CD4-positive, alpha-beta T cell treated with Interleukin-17A for 1 hour (primary cell): ENCODE results near the gene SLC6A6.
"Not testable (repeated sequence)": the region's sequence is repeated elsewhere in the genome, so short reads cannot be mapped to it uniquely, and the experiment has no call there.

Source experiments
- DNase-seq: peaks from one replicate; pipeline ENCODE4 v3.0.0-alpha.2; 2020

Gene SLC6A6

DNA sequence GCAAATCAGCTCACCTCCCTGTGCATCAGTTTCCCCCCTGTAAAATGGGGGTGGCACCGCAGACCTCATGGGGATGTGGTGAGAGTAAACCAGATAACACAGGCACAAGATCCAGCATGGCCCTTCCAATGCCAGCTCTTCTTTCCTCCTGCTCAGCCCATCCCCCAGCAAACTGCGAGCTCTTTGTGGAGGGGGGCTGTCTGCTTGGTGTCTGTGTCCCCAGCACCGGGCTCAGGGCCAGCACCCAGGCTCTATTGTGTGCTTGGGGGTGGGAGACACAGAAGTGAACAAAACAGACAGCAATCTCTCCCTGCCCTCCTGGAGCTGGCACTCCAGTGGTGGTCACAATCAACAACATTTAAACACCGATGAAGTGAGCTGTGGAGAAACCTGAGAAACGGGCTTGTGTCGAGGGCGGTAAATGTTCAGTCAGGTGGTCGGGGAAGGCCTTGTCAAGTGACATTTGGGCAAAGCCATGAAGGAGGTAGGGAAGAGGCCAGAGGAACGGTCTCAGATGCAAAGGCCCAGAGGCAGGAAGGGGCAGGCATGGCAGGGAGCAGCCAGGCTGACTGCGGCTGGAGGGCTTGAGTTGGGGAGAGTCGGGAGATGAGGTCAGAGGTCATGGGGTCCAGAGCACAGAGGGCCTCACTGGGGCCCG is 109.3 kb downstream of the SLC6A6 start:
- no peak for DNase-seq

DNA sequence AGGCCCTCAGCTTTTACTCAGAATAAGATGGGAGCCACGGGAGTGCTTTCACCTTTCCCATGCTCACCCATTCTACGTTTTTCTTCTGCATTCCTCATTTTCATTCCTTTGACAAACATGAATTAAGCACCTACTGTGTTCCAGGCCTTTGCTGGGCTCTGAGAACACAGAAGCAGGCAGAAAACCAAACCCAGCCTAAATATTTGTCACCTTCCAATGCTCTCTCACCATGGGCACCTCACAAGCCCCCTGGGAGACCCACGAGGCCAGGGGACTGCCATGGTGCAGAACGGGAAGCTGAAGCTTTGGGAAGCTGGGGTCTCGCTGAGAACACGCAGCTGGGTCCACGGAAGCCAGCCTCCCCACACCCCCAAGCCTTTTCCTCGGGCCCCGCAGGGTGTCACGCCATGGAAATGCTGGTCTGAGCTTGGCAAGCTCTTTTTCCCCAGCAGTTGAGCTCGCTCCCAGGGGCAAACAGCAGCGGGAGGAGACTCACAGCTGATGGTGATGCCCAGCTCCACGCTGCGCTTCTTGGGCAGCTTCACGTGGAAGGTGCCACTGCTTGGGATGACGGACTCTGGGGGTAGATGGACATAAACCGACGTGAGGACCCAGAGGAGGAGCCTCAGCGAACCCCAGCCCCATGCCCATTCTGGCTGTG is 110.0 kb downstream of the SLC6A6 start:
- DNase-seq = no peak

DNA sequence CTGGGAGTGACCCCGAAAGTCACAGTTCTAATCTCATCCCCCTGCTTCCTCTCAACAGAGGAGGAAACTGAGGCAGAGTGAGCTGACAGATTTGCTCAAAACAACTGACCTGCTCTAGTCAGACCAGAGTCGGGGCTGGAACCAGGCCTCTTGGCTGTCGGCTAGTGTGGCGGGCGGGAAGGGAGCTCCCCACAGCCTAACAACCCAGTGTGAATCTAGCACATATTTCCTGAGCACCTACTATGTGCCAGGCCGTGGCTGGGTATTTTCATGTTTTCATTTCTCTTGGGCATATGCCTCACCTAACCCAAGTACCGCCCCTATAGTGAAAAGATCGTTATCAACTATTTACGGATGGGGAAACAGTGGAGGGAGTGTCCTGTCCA is 110.5 kb downstream of the SLC6A6 start:
- no peak for DNase-seq

DNA sequence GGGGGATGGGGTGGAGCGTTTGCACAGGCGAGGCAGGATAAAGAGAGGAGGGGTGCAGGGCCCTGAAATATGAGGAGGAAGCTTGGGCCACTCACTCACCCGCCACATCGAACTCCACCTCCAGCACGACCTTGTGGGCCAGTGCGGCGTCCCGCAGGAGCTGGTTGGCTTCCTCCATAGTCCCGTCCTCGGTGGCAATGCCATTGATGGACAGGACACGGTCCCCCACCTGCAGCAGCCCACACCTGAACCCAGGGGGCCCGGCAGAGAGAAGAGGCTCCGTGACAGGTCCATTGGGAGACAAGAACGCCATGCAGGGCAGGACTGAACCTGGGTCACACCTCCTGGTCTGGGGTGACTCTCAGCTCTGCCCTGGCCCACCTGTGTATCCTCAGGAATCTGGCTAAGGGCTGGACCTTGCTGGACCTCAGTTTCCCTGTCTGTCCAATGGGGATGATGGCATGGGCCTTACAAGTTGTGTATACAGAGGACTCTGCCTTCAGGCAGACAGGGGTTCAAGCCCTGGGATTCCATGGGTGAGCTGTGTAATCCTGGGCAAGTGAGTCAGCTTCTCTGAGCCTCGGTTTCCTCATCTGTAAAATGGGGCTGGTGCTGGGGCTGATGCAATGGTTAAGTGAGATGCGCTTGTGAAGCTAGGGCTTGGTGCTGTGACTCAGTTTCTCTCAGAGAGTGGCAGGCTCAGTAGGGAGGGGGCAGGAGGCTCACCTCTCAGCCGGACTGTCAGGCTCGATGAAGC is 111.3 kb downstream of the SLC6A6 start:
- no peak for DNase-seq

DNA sequence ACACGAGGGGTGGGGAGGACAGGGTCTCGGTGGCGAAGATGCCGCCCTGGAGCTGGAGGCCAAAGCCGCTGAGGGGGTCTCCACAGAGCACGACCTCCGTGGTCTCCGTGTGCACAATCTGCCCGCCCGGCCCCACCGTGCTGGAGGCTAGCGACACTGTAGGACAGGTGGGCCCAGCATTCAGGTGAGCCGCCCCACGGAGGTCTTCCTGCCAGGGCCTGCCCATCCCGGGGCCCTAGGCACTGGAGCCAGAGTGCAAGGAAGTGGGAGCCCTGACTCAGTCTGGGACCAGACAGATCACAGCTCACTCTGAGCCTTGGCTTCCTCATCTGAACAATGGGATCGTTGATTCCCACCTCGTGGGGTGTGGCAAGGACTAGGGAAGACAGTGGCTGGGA is 111.9 kb downstream of the SLC6A6 start:
- no peak for DNase-seq

DNA sequence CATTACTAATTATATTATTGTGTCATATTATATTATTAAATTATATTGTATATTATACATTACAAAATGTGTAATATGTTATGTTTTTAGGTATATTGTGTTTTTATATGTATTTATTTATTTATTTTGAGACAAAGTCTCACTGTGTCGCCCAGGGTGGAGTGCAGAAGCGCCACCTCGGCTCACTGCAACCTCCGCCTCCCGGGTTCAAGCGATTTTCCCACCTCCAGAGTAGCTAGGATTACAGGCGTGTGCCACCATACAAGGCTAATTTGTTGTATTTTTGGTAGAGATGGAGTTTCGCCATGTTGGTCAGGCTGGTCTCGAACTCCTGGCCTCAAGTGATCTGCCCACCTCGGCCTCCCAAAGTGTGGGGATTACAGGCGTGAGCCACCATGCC is 113.1 kb downstream of the SLC6A6 start:
- DNase-seq = not testable (repeated sequence)

DNA sequence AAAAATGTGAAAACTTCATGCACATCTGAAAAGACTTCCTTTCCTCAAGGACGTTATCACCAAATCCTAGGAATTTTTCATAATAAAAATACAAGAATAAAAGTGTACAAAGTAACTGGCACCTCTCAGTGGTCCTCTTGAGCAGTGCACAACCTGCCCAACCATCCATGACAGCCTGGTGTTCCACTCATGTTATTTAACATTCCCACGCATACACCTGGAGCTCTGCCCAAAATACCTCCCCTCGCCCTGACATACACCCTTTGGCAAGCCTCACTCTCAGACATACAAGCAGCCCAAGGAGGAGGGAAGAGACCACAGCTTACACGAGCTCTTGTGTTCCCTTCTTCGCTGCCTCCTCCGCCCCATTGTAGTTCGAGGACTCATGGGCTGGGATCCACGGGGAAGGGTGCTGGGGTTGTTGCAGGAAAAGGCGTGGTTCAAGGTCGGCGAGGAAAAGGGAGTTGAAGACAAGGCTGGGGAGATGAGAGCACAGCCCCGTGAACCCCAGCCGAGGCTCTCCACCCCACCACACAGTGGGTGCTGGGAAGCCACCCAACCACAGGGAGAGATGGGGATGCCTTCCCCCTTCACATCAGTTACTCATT is 114.4 kb downstream of the SLC6A6 start:
- no peak for DNase-seq

DNA sequence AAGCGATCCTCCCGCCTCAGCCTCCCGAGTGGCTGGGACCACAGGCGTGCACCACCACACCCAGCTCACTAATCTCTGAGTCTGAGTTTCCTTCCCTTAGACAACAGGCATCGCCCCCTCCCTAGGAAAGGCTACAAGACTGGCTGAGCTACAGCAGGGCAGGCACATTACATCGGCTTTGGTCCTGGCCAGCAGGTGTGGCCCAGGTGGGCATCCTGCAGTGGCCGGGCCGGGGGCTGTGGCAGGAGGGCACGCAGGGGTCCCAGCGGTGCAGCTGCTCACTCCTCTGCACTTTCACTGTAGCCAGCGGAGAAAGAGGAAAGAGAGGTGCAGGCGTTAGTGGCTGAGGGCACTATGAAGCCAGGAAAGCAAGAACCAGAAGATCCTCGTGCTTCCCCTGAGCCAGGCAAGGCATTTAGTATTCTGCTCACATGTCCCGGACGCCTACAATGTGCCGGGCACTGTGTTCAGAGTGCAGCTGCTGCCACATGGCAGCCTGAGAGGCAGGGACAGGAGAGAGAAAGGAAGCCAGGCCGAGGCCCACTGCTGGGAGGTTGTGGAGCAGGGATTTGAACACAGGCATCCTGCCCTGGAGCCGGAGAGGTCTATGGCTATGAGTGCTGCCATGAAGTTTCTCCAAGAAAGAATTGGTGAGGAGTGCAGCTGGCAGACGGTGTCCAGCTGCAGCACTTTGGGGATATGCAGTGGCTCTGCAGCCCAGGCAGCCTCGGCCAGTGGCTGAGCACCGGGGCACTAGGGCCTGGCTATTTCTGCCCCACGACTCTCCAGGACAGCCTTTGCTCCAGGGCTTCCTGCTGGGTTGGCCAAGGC is 115.4 kb downstream of the SLC6A6 start:
- DNase-seq = no peak

DNA sequence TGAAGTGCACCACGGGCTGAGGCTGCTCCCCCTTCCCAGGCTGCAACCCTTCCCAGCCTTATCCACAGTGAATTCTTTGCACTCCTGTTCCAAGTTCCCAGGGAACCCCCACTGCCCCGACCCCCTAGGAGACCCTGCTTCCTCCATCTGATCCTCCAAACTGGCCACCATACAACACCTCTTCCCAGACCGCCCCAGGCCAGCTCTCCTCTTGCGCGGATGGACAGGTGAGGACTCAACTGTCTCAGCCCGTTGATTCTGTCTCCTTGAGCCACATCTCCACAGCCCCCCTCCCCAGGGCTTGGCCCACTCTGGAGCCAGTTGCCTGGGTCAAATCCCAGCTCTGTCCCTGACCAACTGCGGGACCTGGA is 116.0 kb downstream of the SLC6A6 start:
- no peak for DNase-seq

DNA sequence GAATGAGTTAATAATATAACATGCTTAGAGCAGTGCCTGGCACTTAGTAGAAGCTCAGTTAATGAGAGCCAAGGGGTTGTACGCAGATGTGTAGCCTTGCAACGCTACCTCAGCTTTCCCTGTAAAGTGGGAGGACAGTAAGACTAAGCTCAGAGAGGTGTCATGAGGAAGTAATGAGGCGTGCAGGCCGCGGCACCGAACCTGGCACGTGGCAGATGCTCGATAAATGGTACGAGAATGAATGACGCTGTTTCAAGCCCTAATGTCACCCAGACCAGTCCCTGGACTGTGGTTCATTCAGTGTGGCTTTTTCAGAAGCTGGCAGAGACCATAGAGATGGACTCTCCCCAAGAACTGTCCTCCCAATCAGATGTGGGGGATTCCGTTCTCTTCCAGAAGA is 116.5 kb downstream of the SLC6A6 start:
- no peak for DNase-seq

DNA sequence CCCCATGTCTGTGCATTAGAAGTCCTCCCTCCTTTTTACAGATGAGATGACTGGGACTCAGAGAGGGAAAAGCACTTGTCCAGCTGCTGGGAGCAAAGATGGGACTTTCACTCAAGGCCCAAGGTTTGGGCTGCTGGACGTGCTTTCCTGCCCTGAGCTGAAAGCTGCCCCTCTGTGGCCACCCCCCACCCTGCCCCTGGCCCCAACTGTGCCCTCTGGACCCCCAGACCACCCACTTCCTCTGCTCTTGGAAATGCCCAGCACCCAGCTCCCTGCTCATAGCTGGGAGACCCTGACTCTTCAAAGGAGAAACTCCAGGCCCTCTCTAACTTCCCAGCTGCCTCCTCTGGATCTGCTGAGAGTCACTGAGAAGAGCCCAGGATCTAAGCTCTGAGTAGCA is 117.0 kb downstream of the SLC6A6 start:
- DNase-seq = no peak

DNA sequence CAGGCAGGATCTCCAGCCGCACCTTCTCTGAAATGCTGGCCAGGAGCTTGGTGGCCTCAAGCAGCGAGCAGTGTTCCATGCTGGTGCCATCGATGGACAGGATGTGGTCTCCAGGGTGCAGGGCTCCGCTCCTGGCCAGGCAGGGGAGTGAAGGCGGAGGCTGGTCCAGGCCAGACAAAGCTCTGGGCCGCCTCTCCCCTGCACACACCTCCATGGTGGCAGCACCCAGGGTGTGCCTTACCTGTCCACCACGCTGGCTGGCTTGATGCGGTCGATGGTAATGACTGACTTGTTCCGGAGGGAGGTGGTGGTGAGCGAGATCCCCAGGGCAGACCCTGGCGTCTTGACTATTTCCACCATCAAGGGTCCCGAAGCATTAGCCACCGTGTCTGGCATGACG is 117.7 kb downstream of the SLC6A6 start:
- DNase-seq = no peak

DNA sequence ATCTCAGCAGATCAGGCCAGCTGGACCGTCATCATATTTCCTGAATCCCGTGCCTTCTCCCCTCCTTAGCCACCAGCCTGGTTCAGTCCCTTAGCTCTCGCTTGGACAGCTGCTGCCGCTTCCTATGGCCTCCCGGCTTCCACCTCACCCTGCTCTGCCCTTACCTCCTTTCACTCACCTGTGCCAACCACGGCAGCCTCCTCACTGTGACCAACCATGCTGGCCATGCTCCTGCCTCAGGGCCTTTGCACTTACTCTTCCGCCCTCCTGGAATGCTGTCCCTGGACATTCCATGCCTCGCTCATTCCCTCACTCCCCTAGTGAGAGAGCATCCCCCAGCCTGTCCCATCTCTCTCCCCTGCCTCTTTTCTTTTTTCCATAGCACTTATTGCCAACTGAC is 118.6 kb downstream of the SLC6A6 start:
- no peak for DNase-seq

DNA sequence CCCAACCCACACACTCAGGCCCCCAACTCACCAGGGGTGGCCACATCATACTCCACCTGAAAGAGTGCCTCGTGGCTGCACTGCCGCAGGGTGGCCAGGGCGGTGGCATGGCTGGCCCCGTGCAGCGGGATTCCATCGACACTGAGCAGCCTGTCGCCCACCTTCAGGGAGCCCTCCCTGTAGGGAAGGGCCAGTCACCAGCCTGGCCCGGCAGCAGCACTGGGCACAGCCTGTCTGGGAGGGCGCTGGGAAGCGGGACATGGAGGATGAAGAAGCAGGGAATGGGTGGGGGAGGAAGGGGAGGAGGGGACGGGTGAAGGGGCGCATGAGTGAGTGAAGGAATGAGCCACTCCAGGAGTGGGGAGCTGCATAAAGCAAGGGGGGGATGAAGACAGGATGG is 119.2 kb downstream of the SLC6A6 start:
- DNase-seq = no peak

DNA sequence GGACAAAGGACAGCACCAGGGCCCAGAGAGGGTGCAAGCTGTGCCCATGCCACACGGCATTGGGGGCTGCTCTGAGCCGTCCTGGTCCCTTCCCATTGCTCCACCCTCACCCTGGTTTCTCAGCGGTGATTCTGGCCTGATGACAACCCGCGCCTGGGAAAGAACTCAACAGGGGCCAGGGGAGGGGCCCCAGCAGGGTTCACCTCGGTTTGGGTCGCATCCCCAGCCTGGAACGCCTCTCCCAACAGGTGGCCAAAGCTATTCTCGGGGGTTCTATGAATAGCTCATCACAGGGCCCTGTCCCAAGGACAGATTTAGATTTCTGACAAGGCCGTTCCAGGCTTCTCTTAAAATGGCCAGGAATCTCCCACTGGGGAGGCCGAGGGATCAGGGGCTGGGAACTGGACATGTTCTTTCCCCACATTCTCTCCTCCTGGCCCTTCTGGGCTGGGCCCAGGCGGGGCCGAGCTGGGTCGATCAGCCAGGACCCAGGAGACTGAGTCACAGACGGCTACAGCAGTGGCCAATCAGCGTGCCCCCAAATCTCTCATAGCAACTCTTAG is 119.8 kb downstream of the SLC6A6 start:
- no peak for DNase-seq

DNA sequence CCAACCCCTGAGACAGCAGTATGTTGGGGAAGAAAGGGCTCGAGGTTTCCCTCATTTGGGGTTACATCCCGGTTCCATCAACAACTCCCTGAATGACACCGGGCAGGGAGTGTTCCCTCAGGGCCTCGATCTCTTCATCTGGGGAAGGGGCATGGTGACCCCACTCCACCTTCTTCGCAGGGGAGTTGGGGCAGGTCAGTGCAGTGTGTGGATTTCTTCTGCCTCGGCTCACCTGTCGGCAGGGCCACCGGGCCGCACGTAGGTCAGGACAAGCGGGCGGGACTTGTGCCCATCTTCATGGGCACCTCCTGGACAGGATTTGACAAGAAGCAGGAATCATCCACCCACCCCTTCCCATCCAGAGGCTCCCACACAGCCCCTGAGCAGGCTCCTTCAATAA is 120.4 kb downstream of the SLC6A6 start:
- DNase-seq = no peak

DNA sequence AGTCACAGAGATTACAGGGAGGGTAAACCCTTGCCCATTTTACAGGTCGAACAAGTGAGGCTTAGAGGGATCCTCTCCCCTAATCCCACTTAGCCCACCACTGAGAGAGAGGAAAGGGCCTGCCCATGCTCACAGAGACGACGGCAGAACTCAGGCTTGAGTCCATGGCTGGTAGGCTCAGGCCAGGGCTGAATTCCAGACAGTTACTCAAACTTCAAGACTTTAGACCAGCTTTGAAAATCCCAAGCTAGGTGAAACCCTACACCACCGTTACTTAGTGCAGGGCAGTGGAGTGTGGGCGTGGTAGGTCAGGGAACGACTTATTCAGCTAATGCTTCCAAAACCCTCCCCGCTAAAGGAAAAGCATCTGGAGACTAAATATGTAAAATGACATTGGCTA is 121.4 kb downstream of the SLC6A6 start:
- DNase-seq = no peak

DNA sequence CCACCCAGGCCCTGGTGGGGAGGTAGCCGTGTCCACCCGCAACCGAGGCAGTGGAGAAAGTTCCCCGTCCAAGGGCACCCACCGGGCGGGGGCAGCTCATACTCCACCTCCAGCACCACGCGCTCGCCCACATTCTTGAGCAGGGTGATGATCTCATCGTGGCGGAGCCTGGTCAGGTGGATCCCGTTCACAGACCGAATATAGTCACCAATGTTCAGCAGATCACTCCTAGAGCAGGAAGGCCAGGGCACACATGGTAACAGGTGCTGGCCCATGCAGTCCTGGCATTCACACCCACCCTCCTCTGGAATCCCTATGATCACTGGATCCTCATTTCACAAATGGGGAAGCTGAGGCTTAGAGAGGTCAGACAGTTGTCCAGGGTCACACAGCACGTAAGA is 121.9 kb downstream of the SLC6A6 start:
- DNase-seq = no peak

DNA sequence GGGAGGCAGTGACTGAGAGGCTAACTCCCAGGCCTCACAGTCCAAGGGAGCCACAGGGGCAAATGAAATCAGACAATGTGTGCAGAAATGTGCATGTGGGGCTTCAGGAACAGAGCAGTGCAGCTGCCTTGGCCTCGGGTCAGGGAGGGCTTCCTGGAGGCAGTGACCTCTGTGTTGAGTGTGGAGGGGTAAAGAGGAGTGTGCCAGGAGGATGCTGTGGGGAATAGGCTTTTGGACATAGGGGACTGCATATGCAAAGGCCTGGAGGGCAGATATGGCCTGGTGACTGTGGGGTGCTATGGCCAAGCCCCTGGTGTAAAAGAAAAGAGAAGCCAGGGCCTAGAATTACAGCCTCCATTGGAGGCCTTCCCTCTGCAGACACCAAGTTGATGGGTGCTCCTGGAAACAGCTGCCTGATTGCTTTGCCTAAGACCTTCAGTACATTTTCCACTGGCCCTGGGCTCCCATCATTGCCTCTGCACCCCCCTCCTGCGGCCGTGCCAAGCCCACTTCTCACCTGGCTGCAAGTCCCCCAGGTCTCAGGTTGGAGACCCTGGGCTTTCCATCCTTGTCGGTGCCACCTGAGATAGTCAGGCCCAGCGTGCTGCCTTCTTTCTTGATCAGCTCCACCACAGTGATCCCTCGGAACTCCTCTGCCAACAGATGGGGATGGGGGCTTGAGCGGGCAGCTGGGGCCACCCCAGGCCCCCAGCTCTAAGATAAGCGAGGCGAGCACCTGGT is 122.7 kb downstream of the SLC6A6 start:
- DNase-seq = no peak

DNA sequence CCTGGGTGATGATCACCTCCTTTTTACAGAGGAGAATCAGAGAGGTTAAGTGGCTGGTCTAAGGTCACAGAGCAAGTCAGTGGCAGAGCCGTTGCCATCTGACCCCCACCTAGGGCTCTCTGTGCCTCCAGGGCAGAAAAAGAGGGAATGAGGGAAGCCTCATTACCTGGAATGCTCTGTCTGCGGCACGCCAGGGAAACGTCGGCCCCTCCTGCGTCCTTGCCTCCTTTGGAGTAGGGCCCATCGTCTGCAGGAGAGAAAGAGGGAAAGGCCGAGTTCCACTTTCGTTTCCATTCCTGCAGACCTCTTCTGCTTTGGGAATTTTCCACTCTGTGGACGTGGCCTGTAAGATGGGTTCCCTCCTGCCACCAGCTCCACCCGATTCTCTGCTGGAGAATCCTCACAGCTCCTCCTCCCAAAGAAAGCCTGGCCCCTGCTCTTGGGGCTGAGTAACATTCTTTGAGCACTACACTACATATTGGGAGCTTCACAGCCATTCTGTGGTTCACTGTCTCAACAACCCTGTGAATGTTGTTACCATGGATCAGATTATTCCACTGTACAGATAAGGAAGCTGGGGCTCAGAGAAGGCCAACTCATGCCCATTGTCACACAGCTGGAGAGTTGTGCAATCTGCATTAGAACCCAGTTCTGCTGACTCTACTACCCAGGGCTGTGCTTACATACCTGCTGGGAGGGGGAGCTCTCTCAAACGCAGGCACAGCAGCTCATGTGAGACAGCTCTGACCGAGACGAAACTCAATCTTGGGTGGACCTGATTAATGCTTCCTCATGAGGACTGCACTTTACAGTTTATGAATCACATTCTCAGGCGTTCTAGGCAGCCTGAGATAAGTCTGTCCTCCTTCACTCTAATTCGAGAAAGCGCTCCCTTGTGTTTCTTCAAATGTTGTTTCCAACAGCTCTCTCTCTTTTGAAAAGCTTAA is 123.6 kb downstream of the SLC6A6 start:
- no peak for DNase-seq

DNA sequence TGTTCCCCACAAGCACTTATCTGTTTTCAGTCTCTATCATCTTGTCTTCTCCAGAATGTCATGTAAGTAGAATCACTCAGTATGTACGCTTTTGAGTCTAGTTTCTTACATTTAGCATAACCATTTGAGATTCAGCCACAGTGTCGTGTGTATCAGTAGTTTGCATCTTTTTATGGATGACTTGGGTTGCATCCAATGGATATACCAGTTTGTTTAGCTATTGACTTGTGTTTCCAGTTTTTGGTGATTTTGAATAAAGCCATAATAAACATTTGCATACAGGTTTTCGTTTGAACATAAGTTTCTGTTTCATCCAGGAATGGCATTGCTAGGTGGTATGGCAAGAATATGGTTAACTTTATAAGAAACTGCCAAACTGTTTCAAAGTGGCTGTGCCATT is 125.7 kb downstream of the SLC6A6 start:
- DNase-seq = no peak
